K562 (cell line): Measurements from ENCODE around the gene CYBB. TPM values are rescaled to one million over a fixed set of nuclear protein-coding genes. Genes with fewer than 3 reads are reported as not detected.

Experiments used
- EP300 ChIP-seq: IDR thresholded peaks from 2 replicates; pipeline ENCODE4 v1.6.1; 2012; ENCODE audit warnings: low read length, improper control_type of control experiment
- FOXP1 ChIP-seq: sonication (generic); formaldehyde crosslinking; IDR thresholded peaks from 2 replicates; pipeline ENCODE4 v1.8.0; 2022; ENCODE audit warnings: mild to moderate bottlenecking, missing genetic modification reagents
- GTF3C2 ChIP-seq: IDR thresholded peaks from 3 replicates; pipeline ENCODE4 v1.6.1; 2011; ENCODE audit warnings: borderline replicate concordance, mild to moderate bottlenecking, moderate library complexity; ENCODE audit not compliant: insufficient read length; ENCODE audit errors: extremely low read depth
- HOXB6 ChIP-seq: fragments of 250-450 bp; sonication (Bioruptor Pico); IDR thresholded peaks from 2 replicates; pipeline ENCODE4 v1.5.1; 2022; ENCODE audit warnings: mild to moderate bottlenecking, borderline replicate concordance
- NFIX ChIP-seq: fragments of 250-450 bp; sonication (Bioruptor Pico); IDR thresholded peaks from 2 replicates; pipeline ENCODE4 v1.4.0; 2020; ENCODE audit warnings: low read depth, mild to moderate bottlenecking, moderate library complexity
- NFYB ChIP-seq: IDR thresholded peaks from 2 replicates; pipeline ENCODE4 v1.6.1; 2011; ENCODE audit warnings: mild to moderate bottlenecking, moderate library complexity; ENCODE audit not compliant: insufficient read length; ENCODE audit errors: extremely low read depth
- TAF7 ChIP-seq: fragments of 450-650 bp; IDR thresholded peaks from 2 replicates; pipeline ENCODE4 v1.6.1; 2016; ENCODE audit warnings: missing genetic modification characterization, missing compliant biosample characterization
- XRCC5 ChIP-seq: fragments of 200-400 bp; formaldehyde crosslinking; IDR thresholded peaks from 2 replicates; pipeline ENCODE4 v1.6.1; 2017; ENCODE audit warnings: low read depth, mild to moderate bottlenecking, low read length
- polyA plus RNA-seq, 8 experiments: library from polyadenylated mRNA; depleted of rRNA in 4 of 8; stranded (reverse) in 5 of 8; unstranded in 3 of 8; fragments of >200 nt; fragmentation: Nextera tagmentation in 2 of 8; fragmentation: Illumina TruSeq in 1 of 8; extraction: Ambion mirVana in 2 of 8; extraction: Trizol in 1 of 8; gene quantifications; 2 replicates each; pipeline versions ENCODE4 v1.2.1 to v1.2.3, GENCODE V29; 2011 to 2014; ENCODE audit warnings: inconsistent platforms in 1 of 8, missing spikeins in 1 of 8
- total RNA-seq, 7 experiments: library from RNA; depleted of rRNA in 6 of 7; stranded (reverse); fragments of >200 nt in 6 of 7; fragmentation: Illumina TruSeq in 2 of 7; extraction: Trizol in 2 of 7; gene quantifications; 2 replicates each; pipeline versions ENCODE4 v1.2.1 to v1.2.3, GENCODE V29; 2011 to 2021; ENCODE audit warnings: low replicate concordance in 1 of 7
- TF ChIP-seq, protein P1 (sequence below): IDR thresholded peaks from 2 replicates; pipeline ENCODE4 v1.6.1; 2011; ENCODE audit not compliant: insufficient read length; ENCODE audit errors: extremely low read depth
- TF ChIP-seq, protein P2 (sequence below): fragments of 200-600 bp; sonication (generic); IDR thresholded peaks from one replicate; pipeline ENCODE4 v1.6.1; 2012; ENCODE audit warnings: mild to moderate bottlenecking, low read depth, low read length, inconsistent platforms

The CYBB gene
- total and polyA plus RNA-seq, 9 of the 15 experiments (the other 6 are each of a cell fraction or from before 2014, with no cell fraction given), result 0.25 to 1.3 (median 0.74) TPM

DNA sequence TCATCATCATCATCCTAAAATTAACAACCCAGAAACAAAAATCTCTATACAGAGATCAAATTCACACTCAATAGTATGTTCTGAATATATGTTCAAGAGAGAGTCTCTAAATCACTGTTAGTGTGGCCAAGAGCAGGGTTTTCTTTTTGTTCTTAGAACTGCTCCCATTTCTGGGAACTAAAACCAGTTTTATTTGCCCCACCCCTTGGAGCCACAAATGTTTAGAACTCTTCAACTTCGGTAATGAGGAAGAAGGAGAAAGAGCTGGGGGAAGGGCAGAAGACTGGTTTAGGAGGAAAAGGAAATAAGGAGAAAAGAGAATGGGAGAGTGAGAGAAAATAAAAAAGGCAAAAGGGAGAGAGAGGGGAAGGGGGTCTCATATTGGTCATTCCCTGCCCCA is 32.3 kb downstream of the CYBB start (continued):
- TF ChIP-seq GTF3C2 (no peak), FOXP1 (no peak), TAF7 (tag) (no peak), EP300 (no peak), HOXB6 (CRISPR knock-in tag) (no peak), NFYB (no peak), NFIX (CRISPR knock-in tag) (no peak), XRCC5 (no peak)
- TF ChIP-seq, protein P1, sequence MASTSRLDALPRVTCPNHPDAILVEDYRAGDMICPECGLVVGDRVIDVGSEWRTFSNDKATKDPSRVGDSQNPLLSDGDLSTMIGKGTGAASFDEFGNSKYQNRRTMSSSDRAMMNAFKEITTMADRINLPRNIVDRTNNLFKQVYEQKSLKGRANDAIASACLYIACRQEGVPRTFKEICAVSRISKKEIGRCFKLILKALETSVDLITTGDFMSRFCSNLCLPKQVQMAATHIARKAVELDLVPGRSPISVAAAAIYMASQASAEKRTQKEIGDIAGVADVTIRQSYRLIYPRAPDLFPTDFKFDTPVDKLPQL, result no peak
- TF ChIP-seq, protein P2, sequence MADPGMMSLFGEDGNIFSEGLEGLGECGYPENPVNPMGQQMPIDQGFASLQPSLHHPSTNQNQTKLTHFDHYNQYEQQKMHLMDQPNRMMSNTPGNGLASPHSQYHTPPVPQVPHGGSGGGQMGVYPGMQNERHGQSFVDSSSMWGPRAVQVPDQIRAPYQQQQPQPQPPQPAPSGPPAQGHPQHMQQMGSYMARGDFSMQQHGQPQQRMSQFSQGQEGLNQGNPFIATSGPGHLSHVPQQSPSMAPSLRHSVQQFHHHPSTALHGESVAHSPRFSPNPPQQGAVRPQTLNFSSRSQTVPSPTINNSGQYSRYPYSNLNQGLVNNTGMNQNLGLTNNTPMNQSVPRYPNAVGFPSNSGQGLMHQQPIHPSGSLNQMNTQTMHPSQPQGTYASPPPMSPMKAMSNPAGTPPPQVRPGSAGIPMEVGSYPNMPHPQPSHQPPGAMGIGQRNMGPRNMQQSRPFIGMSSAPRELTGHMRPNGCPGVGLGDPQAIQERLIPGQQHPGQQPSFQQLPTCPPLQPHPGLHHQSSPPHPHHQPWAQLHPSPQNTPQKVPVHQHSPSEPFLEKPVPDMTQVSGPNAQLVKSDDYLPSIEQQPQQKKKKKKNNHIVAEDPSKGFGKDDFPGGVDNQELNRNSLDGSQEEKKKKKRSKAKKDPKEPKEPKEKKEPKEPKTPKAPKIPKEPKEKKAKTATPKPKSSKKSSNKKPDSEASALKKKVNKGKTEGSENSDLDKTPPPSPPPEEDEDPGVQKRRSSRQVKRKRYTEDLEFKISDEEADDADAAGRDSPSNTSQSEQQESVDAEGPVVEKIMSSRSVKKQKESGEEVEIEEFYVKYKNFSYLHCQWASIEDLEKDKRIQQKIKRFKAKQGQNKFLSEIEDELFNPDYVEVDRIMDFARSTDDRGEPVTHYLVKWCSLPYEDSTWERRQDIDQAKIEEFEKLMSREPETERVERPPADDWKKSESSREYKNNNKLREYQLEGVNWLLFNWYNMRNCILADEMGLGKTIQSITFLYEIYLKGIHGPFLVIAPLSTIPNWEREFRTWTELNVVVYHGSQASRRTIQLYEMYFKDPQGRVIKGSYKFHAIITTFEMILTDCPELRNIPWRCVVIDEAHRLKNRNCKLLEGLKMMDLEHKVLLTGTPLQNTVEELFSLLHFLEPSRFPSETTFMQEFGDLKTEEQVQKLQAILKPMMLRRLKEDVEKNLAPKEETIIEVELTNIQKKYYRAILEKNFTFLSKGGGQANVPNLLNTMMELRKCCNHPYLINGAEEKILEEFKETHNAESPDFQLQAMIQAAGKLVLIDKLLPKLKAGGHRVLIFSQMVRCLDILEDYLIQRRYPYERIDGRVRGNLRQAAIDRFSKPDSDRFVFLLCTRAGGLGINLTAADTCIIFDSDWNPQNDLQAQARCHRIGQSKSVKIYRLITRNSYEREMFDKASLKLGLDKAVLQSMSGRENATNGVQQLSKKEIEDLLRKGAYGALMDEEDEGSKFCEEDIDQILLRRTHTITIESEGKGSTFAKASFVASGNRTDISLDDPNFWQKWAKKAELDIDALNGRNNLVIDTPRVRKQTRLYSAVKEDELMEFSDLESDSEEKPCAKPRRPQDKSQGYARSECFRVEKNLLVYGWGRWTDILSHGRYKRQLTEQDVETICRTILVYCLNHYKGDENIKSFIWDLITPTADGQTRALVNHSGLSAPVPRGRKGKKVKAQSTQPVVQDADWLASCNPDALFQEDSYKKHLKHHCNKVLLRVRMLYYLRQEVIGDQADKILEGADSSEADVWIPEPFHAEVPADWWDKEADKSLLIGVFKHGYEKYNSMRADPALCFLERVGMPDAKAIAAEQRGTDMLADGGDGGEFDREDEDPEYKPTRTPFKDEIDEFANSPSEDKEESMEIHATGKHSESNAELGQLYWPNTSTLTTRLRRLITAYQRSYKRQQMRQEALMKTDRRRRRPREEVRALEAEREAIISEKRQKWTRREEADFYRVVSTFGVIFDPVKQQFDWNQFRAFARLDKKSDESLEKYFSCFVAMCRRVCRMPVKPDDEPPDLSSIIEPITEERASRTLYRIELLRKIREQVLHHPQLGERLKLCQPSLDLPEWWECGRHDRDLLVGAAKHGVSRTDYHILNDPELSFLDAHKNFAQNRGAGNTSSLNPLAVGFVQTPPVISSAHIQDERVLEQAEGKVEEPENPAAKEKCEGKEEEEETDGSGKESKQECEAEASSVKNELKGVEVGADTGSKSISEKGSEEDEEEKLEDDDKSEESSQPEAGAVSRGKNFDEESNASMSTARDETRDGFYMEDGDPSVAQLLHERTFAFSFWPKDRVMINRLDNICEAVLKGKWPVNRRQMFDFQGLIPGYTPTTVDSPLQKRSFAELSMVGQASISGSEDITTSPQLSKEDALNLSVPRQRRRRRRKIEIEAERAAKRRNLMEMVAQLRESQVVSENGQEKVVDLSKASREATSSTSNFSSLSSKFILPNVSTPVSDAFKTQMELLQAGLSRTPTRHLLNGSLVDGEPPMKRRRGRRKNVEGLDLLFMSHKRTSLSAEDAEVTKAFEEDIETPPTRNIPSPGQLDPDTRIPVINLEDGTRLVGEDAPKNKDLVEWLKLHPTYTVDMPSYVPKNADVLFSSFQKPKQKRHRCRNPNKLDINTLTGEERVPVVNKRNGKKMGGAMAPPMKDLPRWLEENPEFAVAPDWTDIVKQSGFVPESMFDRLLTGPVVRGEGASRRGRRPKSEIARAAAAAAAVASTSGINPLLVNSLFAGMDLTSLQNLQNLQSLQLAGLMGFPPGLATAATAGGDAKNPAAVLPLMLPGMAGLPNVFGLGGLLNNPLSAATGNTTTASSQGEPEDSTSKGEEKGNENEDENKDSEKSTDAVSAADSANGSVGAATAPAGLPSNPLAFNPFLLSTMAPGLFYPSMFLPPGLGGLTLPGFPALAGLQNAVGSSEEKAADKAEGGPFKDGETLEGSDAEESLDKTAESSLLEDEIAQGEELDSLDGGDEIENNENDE, result no peak
